Measurements from ENCODE around the gene DNMT3A.

DNMT3A gene

DNA sequence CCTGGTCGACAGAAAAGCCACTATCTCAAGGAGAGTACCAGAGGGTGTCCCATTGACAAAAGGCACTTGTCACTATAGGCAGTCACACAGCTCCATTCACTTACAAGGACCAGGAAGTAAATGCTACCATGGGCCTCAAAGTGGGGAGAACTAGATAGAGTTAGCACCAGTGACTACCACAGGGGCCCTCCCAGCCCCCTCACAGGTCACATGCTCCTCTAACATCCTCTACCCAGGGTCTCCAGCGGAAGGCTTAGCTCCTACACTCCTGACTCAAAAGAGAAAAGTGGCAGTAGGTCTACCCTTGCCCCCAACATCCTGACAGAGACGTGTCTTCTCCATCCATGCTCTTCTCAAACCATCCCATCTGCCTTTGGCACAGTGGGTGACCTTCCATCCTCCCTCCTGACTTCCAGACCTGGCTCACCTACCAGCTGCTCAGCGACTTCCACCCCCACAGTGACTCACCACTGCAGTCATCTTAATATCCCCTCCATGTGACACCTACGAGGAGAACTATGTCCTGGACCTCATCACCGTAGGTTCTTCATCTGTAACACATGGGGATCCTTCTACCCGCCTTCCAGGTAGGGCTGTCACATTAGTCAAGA lies 5.6 kb upstream of the DNMT3A start:
- DNase-seq (ENCODE audit: low read depth in 4 of 4, low spot score in 1 of 4): no peak

DNA sequence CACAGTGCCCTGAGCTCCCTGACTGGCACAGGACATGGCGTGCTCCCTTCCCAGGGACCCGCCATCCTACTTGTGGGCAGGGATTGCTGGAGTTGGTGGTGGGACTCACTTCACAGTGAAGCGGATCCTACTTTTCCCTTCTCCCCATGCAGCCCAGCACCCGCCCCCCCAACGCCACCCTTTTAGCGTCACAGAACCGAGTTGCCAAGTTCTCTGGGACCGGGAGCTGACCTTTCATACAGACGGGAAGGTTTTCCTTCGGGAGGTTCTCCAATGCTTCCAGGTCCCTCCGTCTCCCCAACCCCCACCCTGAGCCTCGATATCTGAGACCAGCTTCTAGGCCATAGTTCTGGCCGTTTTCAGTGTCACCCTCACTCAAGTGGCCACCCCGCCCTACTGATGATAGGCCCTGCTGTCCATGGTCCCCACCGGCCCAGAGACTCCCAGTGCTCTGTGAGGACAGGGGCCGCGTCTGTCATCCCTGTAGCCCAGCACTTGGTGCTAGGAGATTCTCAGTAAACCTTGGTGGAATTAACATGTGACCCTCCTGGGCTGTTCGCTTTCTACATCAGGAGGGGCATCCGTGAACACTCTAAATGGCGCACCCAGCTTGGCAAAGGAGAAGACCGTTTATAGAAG lies 1.6 kb upstream of the DNMT3A start:
- no peak for DNase-seq (ENCODE audit: low read depth in 4 of 4, low spot score in 1 of 4)

DNA sequence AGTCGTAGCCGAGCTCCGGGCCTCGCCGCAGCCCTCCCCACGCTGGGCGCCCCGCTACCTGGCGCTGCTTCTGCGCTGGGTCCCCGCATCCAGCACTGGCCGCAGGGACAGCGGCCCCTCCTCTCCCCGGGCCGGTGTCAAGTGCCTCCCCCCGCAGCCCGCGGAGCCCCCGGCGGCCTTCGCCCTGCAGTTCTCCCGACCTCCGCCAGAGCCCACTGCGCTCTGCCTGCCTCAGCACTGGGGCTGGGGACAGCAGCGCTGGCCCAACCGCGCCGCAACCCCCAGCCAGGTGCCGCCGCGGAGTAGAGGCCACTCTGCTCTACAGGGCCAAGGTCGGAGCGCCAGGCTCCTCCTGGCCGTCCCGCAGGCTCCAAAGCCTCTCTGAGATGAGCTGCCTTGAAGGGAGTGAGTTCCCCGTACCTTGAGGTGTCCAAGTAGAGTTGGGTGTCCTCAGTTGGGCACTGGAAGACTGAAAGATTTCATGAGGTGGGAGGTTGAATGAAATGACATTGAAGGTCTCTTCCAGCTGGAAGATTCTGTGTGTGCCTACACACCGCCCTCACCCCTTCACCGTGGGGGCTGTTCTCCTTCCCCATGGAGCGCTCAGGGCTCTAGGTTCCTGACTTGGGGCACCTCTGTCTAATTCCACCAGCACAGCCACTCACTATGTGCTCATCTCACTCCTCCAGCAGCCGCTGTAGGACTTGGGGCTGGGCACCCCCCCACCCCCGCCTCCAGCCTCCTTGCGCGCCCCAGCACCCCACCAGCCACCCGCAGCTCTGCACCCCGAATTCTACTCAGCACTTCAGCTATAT lies 854 bp upstream of the DNMT3A start:
- DNase-seq (ENCODE audit: low read depth in 4 of 4, low spot score in 1 of 4): peak in 3 of 4 experiments; percentile 51 to 73 (median 61)

DNA sequence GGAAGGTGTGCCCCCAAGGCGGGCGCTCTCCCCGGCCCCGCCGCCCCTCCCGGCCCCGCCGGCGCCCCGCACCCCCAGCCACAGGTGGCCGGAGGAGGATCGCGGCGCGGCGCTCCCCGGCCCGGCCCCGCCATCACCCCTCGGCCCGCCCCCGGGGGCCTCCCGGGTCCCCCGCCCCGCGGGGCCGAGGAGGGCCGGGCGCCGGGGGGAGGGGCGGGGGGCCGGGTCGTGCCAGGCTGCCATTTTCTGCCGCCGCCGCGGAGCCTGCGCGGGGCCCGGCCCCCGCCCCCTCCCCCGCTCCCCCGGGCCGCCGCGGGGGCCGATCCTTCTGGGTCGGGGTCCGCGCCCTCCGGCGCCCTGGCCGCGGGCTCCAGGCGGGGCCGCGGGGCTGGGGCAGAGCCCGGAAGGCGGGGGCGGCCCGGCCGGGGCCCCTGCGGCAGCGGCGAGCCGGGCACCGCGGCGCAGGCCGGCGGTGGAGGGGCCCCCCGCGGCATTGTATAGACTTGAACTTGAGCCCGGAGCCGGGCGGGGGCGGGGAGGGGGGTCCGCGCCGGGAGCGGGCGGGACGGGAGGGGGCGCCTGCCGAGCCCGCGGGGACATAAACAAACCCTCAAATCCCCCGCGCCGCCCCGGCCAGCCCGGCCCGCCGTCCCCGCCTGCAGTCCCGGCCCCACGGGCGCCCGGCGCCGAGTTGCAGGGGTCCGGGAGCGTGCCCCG lies 556 bp downstream of the DNMT3A start:
- no peak for DNase-seq (ENCODE audit: low read depth in 4 of 4, low spot score in 1 of 4)

DNA sequence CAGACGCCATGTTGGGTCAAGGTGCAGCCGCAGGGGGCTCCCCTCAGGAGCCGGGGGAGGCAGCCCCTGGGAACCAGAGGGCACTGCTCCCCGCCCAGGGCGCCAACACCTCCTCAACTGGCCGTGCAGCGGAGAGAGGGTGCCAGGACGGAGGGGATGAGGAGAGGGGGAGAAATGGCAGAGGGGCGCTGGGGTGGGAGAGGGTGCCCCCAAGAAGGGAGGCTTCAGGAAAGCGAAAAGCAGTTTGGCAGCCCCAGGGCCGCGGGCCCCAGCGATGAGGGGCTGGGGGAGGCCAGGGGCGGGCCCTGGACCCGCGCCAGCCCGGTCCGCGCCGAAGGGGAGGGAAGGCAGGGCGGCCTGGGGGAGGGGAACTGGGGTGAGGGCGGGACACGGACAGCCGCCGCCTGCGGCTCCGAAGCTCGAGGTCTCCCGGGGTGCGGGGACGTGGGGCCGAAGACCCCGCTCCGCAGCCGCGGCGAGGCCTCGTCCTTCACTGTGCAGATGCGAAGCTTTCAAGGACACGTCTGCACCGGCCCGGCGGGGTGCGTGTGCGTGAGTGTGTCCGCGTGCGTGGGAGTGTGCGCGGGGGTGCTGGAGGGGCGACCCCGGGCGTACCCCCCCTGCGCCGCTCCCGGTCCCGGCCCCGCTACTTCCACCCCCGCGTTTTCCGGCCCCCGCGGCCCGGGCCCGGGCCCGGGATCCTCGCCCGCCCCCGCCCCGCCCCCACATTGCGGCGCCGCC lies 1.4 kb downstream of the DNMT3A start:
- no peak for DNase-seq (ENCODE audit: low read depth in 4 of 4, low spot score in 1 of 4)

DNA sequence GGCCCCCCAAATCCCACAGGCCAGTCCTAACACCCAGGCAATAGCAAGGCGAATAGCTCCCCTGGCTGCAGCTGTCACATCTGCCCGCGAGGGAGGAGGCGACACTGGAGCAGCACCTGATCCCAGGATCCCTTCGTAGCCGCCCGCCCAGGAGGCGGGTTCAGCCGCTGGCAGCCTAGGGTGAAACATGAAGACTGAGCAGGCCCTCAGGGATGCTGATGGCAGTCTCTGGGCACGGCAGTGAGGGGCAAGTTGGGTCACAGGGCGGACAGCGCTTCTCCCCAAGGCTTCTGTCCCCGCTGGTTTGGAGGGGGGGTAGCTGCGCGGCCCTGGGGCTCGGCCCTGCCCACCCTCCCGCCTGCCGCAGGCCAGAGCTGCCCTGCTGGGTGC lies 1.9 kb downstream of the DNMT3A start:
- no peak for DNase-seq (ENCODE audit: low read depth in 4 of 4, low spot score in 1 of 4)

DNA sequence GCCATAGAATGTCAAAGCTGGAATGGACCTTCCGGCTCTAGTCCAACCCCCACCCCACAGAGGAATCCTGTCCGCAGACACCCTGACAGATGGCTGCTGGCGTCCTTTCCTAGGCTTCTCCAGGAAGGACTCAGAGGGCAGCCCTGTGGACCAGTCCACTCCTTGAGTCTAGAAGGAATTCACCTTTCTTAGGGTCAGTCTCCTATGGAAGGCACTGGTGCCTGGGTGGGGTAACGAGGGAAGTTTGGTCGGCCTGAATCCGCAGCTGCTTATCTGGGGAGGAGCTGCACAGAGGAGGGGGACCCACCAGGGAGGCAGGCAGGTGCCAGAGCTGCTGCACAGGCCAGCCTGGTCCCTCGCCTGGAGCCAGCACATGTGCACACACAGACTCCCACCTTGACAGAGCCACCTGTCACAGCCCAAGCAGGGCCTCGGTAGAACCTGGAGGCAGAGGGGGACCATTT lies 2.5 kb downstream of the DNMT3A start:
- DNase-seq (ENCODE audit: low read depth in 4 of 4, low spot score in 1 of 4): no peak

DNA sequence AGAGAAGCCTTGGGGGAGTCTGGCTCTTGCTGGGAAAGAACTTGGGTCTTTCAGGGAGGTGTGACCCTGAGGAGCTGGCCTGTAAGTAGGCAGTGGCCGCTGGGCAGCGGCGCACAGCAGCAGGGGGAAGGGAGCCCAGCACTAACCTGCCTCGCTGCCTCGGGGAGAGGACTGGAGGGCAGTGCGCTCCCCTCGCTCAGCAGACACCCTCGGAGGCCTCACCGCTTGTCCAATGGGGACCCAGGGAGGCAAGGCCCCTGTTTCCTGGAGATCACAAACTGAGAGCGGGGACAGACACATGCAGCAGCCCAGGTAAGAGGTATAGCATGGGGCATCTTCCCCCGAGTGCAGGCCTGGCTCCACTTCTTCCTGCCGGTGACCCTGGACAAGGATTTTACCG lies 3.3 kb downstream of the DNMT3A start:
- no peak for DNase-seq (ENCODE audit: low read depth in 4 of 4, low spot score in 1 of 4)

DNA sequence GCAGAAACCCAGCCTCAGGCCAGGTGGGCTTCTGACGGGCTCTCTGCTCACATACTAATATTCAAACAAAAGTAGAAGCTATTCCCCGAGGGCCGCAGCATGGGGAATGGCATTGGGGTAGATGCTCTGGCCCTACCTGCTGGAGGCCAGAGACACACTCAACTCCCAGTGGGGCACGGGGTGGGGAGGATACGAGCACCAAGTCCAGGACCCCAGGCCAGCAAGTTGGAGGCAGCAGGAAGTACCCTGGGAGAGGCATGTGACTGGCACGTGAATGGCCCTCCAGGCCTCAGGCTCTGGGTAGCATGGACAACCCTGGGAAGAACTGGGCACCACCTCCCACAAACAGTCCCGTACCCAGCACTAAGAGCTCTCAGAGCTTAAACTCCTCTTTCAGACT lies 3.8 kb downstream of the DNMT3A start:
- no peak for DNase-seq (ENCODE audit: low read depth in 4 of 4, low spot score in 1 of 4)

DNA sequence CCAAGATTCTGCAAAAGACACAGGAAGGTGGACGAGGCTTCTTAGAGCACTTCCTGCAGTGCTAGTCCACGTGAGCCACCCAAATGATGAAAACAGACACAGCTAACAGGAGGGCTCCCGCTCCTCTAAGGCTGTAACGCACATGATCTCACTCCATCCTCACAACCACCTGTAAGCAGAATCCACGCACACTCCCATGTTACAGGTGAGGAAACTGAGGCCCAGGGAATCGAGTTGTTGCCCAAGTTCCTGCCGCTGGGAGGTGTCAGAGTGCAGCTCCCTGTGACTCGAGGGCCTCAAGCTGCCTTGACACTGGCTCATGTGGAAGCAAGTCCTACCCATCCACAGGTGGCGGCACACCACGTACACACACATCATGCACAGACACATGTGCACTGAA lies 4.4 kb downstream of the DNMT3A start:
- no peak for DNase-seq (ENCODE audit: low read depth in 4 of 4, low spot score in 1 of 4)

DNA sequence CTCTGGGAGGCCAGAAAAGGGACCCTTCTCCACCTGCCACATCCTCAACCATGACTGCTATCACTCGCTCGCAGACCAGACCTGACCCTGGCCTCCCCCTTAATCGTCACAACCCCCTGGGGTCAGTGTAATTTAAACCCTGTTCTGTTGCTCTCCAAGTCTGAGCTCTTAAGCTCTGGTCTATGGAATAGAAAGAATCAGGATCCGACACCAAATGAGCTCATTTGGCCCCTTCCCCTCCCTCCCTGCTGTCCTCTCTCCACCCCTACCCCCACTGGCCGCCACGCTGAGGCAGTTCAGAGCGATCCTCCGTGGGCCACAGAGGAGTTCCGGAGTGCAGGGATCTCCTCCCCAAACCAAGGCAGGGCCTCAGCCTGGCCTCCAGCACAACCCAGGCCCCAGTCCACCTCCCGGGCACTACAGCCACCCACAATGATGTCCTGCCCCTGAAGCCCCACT lies 5.3 kb downstream of the DNMT3A start:
- no peak for DNase-seq (ENCODE audit: low read depth in 4 of 4, low spot score in 1 of 4)

DNA sequence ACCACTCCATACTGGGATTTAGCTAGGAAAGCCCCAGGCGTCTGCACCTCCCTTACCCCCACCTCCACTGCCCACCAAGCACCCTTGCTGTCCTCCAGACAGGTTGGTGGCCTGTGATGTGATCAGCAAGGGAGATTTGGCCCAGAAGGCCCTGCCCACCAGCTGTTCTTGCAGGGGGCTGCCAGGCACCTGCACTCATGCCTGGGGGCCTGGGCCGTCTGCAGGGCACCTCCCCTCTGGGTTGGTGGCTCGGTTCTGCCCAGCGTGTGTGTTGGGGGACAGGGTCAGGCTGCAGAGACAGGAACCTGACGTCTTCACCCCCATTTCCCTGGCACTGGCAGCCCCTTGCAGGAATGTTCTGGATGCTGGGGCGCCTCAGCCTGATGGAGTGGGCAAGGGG lies 5.8 kb downstream of the DNMT3A start:
- no peak for DNase-seq (ENCODE audit: low read depth in 4 of 4, low spot score in 1 of 4)

DNA sequence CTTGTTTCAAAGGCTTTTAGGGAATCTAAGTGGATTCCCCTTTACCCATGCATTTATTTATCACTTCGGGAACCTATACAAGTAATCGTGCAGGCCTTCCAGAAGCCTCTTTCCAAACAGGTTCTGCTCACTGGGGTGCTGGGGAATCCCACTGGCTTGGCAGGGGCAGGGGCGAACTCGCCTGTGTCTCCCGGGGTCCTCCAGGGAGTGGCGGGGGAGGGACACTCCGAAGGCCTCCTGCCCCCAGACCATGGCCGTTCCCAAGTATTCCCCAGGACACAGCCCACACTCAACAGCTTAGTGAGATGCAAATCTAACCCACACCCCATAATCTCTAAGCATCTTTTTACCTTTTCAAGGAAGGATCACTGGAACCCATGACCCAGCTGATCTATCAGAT lies 6.5 kb downstream of the DNMT3A start:
- DNase-seq (ENCODE audit: low read depth in 4 of 4, low spot score in 1 of 4): no peak

DNA sequence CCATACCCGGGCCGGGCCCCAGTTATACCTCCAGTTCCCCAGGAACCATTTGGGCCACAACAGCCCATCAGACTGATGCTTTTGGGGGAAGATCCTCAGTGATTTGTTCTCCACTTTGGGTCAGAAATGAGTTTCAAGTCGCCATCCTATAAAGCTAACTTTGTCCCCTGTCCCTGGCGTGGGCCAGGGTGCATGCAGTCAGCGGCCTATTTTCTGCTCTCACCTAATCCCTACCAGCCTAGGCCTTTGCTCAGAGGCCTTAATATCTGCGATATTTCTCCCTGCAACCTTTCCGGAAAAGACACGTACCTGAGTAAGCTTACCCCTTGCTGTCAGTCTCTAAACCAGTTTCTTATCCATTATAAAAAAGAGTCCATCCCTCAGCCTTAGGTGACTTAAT lies 7.2 kb downstream of the DNMT3A start:
- no peak for DNase-seq (ENCODE audit: low read depth in 4 of 4, low spot score in 1 of 4)

DNA sequence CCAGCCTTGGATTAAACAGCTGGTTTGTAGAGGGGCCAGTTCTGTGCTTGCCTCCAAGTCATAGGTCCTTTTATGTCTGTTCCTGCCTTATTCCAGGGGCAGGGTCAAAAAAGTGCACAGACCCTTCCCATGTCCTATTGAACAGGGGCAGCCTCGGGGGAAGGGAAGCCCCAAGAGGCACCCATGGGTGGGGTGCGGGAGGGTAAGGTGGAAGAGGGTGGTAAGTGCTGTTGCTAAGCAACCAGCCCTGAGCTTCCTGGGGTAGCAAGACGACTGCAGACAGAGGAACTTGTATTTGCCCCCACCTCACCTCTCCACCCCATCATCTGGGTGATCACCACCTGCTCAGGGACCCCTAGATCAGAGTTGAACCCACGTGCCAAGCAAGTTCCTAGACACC lies 7.7 kb downstream of the DNMT3A start:
- DNase-seq (ENCODE audit: low read depth in 4 of 4, low spot score in 1 of 4): no peak

DNA sequence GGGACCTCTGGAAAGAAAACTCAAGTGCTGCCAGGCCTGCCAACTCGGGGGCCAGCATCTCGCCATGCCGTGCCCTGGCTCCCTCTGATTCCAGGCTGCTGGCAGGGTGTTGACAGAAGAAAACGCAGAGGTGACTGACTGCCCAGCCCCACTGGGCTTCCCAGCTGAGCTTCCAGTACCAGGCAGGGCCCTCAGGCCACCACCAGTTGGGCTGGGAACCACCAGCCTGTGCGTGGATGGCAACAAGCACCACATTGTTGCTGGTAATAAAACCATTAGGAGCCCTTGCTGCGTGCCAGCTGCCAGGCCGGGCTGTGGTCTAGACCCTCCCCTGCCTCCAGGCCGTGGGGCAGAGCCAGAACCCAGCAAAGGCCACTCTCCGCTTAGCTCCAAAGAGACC lies 9.2 kb downstream of the DNMT3A start:
- no peak for DNase-seq (ENCODE audit: low read depth in 4 of 4, low spot score in 1 of 4)

DNA sequence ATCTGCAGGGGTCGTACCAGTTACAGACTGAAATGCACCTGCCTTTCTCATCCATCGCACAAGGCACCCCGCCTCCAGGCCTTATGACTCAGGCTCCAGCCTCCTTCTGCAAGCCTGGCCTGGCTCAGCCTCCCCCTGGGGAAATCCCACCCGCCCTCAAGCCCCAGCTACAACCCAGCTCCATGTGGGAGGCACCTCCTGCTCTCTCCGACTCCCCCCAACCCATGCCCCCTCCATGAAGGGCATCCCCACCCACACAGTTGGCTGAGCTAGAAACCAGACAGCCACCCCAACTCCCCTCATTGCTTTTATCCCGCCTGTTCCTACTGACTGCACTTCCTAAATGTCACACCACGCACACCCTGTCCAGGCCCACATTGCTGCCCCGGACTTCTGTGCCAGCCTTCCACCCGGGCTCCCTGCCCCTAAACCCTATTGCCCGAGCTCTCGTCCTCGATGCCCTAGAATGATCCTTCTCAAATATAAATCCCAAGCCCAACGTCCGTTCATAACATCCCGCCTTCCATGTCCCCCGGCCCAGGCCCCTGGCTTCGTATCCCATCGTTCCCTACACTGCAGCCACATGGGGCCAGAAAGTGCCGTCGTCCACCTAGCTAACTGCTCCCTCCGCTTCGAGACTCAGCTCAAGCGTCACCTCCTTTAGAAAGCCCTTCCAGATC lies 9.9 kb downstream of the DNMT3A start:
- DNase-seq (ENCODE audit: low read depth in 4 of 4, low spot score in 1 of 4): peak in 1 of 4 experiments; percentile 63

DNA sequence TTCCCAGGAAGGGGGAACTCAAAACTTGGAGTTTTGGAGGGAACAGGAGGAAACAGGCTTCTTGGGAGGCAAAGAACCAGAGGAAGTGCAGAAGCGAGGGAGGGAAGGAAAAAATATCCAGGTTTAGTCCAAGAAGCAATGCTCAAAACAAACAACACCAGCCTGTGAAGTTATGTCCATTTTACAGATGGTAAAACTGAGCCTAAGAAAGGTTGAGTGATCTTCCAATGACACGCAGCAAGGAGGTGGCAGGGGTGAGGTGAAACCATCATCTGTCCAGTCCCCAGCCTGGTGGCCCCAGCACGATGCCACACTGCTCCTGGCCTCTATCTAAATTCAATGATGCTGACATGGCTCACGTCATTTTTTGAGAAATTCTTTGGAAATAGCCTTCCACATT lies 10.8 kb downstream of the DNMT3A start:
- DNase-seq (ENCODE audit: low read depth in 4 of 4, low spot score in 1 of 4): no peak

DNA sequence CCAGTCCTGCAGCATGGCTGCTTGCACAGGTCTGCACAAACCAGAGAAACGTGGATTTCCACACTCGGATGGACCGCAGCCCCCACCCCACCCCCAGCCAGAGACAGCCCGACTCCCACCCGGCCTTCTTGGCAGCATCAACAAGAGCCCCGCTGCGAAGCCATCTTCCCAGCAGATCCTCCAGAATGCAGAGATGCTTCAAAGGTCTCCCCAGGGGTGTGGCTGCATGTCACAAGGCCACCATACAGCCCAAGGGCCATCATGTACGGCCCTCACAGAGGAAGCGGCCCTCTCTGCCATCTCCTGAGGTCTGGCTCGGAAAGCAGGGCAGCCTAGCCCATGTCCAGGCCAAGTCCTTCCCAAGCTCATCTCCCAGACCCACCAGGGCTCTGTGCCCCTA lies 11.5 kb downstream of the DNMT3A start:
- no peak for DNase-seq (ENCODE audit: low read depth in 4 of 4, low spot score in 1 of 4)
